Amniotic stem cell (primary cell): Measurements from ENCODE around the gene FAM117B.

Experiments used
- DNase-seq: peaks from one replicate; lab custom pipeline; 2025; lab: John Stamatoyannopoulos, UW

The FAM117B gene

GRCh38 chr2:202634556-202635427 lies at the start of gene FAM117B:
FAM117B (plus strand) TSS chr2:202634969; CDS start chr2:202635188, 219 bp downstream.
- peak; percentile 91 for DNase-seq

GRCh38 chr2:202588647-202589581 lies 45.9 kb upstream of the FAM117B start:
- peak; percentile 22 for DNase-seq

- DNase-seq, result no peak
Measured at GRCh38 chr2:202589582-202589949, 45.2 kb upstream of the FAM117B start.

GRCh38 chr2:202592566-202592965 lies 42.2 kb upstream of the FAM117B start:
- no peak for DNase-seq

- no peak for DNase-seq
Measured at GRCh38 chr2:202599105-202599504, 35.7 kb upstream of the FAM117B start.

GRCh38 chr2:202599911-202600310 lies 34.9 kb upstream of the FAM117B start:
- no peak for DNase-seq

- no peak for DNase-seq
Measured at GRCh38 chr2:202604699-202605098, 30.1 kb upstream of the FAM117B start.

GRCh38 chr2:202605174-202605573 lies 29.6 kb upstream of the FAM117B start:
- no peak for DNase-seq

- DNase-seq, result no peak
Measured at GRCh38 chr2:202608142-202608852, 26.5 kb upstream of the FAM117B start.

- DNase-seq, result no peak
Measured at GRCh38 chr2:202609381-202610145, 25.2 kb upstream of the FAM117B start.

GRCh38 chr2:202610380-202610779 lies 24.4 kb upstream of the FAM117B start:
- DNase-seq, result no peak

- DNase-seq, result no peak
Measured at GRCh38 chr2:202612145-202612544, 22.6 kb upstream of the FAM117B start.

GRCh38 chr2:202613479-202613878 lies 21.3 kb upstream of the FAM117B start:
- DNase-seq, result no peak

GRCh38 chr2:202624133-202624532 lies 10.6 kb upstream of the FAM117B start:
- DNase-seq, result no peak

GRCh38 chr2:202627042-202627441 lies 7.7 kb upstream of the FAM117B start:
- no peak for DNase-seq

- DNase-seq, result no peak
Measured at GRCh38 chr2:202628646-202629198, 6.0 kb upstream of the FAM117B start.

GRCh38 chr2:202632682-202633290 lies 2.0 kb upstream of the FAM117B start:
- no peak for DNase-seq

GRCh38 chr2:202633470-202633869 lies 1.3 kb upstream of the FAM117B start:
- no peak for DNase-seq

GRCh38 chr2:202635428-202636212 lies 851 bp downstream of the FAM117B start:
- DNase-seq, result peak; percentile 55

- DNase-seq, result no peak
Measured at GRCh38 chr2:202636213-202636513, 1.4 kb downstream of the FAM117B start.
